Stimulated activated CD4-positive, alpha-beta T cell treated with anti-CD3 and anti-CD28 coated beads, Interleukin-4, amount 100 ng/mL, for 48 hours (primary cell): ENCODE results near the gene HUWE1.
"Not testable (repeated sequence)": the region's sequence is repeated elsewhere in the genome, so short reads cannot be mapped to it uniquely, and the experiment has no call there.

Experiments used
- DNase-seq, 2 donors: peaks; one replicate each; pipeline ENCODE4 v3.0.0-alpha.2; 2020; ENCODE audit warnings: low read depth in 2 of 2

The HUWE1 gene

DNA sequence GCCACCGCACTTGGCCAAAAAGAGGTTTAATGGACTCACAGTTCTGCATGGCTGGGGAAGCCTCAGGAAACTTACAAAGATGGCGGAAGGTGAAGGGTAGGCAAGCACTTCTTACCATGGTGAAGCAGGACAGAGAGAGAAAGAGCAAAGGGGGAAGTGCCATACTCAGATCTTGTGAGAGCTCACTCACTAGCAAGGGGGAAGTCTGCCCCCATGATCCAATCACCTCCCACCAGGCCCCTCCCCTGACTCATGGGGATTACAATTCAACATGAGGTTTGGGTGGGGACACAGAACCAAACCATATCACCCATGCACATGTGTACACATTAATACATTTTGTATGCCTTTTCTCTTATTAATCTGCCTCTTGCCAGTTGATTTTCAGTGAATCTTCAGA lies 175.2 kb downstream of the HUWE1 start:
- no peak for DNase-seq

DNA sequence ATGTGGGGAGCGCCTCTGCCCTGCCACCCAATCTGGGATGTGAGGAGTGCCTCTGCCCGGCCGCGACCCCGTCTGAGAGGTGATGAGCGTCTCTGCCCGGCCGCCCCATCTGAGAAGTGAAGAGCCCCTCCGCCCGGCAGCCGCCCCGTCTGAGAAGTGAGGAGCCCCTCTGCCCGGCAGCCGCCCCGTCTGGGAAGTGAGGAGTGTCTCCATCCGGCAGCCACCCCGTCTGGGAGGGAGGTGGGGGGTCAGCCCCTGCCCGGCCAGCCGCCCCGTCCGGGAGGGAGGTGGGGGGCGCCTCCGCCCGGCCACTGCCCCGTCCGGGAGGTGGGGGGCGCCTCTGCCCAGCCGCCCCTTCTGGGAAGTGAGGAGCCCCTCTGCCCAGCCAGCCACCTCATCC lies 182.5 kb downstream of the HUWE1 start:
- DNase-seq, result not testable (repeated sequence)

- no peak for DNase-seq
Observed at GRCh38 chrX:53494436-53494835, 192.1 kb downstream of the HUWE1 start.

DNA sequence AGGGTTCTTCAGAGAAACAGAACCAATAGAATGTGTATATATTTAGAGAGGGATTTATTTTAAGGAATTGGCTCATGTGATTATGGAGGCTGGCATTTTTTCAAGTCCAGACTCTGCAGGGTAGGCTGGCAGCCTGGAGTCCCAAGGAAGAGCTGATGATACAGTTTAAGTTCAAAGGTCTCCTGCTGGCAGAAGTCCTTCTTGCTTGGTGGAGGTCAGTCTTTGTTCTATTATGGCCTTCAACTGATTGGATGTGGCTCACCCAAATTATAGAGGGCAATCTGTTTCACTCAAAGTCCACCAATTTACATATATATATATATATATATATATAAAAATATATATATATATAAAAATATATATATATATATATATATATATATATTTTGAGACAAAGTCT lies 200.2 kb downstream of the HUWE1 start:
- DNase-seq, result no peak

- no peak for DNase-seq
Observed at GRCh38 chrX:53483838-53484405, 202.6 kb downstream of the HUWE1 start.

DNA sequence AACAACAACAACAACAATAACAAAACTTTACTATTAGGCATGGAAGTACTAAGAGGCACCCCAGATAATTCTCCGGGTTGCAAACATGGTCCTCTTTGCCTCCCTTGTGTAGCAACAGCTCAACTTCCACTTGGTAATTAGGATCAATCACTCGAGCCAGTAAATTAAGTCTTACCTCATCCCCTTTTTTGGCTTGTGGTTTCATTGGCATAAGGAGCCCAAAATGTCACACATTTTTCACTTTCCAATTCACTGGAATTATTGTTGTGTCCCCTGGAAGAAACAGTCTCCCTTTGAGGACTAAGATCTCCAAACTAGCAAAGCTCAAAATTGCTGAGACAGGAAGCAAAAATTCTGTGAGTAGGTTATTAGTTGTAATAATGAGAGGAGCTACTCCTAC lies 203.1 kb downstream of the HUWE1 start:
- no peak for DNase-seq
